GM20431 (cell line): ENCODE results near the gene ANKS1B.

ENCODE experiments used
- in situ Hi-C: fragments of 300-500 bp; cut with MseI, MboI; formaldehyde crosslinking; loops from one replicate; pipeline ENCODE4 v1.15.0; 2020; ENCODE audit warnings: low sequenced_read_pairs; ENCODE audit not compliant: unreplicated experiment

Gene ANKS1B

DNA sequence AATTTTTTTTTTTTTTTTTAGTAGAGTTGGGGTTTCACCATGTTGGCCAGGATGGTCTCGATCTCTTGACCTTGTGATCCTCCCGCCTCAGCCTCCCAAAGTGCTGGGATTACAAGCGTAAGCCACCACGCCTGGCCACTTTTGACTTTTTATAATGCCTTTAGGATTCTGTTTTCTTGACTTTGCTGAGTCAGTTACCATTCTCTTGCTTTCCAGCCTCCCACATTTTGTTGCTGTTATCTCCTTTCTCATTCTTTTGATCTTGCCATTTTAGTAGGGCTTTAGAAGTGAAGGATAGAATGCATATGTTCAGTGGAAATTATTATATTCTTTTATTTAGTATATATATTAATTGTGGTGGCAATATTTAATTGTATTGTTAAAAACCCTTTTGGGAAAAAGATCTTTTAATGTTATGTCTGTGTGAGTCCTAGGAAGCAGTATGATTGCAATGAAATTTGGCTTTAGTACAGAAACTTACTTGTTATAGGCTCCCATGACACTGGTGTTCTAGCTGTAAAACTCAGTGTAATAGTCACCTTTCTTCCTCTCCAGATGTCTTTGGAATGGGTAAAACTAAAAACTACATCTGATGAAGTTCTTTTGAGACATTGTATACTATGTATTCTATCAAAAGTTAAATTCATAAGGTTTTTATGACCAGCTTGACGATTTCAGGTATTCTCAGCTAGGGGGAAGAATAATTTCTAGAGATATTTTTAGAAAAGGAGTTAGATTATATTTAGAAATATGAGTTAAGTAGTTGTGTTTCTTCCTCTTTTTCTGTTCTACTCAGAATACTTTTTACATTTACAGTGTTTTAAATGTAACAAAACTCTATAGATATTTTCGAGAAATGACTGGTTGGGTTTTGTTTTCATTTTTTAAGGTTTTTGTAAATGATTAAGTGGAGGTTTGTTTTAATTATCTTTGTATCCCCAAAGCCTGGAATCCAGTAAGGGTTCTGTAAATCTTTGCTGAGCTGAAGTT is 1264.9 kb downstream of the ANKS1B start:
- in situ Hi-C loops, result loop anchor here (25.0 kb wide), 1 partner anchor 267 kb away; no protein-coding TSS in a partner anchor

DNA sequence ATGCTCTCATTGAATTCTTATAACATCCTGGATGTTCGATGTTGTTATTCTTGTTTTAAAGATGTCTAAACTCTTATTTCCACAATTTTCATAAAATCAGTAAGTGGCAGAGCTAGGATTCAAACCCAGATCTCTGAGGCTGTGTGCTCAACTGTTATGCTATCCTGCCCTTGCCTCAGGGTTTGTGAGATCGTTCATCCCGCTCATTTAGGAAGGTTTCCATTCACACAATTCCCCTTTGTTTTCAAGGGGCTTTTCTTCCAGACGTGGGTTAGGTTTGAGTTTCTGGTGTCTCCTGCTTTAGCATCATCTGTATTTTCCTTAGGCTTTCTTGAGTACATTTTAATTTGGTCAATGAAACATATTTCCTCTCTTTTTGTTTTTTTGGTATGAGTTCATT is 1270.3 kb downstream of the ANKS1B start:
- in situ Hi-C loops, result loop anchor here (25.0 kb wide), 1 partner anchor 273 kb away; no protein-coding TSS in a partner anchor

DNA sequence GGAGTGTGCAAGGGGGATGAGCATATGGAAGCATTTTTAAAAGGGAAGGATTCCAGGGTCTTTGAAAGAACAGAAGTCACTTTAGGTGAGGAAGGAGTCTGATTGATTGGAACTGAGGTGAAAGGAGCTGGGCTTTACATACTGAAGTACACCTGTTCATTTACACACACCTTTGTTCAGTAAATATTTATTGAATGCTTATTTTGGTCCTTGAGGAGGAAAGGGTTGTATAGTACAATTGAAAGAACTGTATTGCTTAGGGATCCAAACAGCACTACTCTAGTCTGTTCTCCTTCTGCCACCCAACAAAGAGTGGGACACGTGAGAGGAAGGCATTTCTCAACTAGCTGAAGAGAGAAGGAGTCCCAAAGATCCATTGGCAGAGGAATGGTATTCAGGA is 1275.7 kb downstream of the ANKS1B start:
- in situ Hi-C loops, result loop anchor here (25.0 kb wide), 1 partner anchor 278 kb away; no protein-coding TSS in a partner anchor

DNA sequence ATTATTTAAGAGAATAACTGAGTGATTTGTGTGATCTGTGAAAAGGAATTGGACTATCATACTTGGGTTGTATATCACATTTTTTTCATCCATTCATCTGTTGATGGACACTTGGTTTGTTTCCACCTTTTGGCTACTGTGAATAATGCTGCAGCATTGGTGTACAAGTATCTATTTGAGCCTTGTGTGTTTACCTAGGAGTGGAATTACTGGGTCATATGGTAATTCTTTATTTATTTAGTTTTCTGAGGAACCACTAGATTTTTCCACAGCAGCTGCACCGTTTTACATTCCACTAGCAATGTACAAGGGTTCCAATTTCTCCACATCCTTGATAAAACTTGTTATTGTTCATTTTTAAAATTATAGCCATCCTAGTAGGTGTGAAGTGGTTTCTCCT is 1283.6 kb downstream of the ANKS1B start:
- in situ Hi-C loops, result loop anchor here (25.0 kb wide), 1 partner anchor 286 kb away; no protein-coding TSS in a partner anchor

DNA sequence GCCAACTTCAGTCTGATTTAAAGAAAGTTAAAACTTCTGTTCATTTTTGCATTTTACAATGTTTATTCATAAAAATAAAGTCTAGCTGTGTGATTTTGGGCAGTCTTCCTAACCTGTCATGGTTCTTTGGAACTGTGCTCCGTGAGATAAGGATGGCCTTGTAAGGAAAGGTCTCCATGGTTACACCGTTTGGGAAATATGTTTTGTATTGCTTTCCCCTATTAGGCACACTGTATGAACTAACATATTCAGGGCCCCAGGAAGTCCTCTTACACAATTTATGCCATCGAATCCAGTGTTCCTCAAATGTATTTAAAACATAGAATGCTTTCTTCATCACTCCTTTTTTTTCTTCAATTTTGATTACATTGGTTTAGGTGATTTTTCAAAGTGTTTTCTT is 1285.2 kb downstream of the ANKS1B start:
- in situ Hi-C loops, result no loop called here

DNA sequence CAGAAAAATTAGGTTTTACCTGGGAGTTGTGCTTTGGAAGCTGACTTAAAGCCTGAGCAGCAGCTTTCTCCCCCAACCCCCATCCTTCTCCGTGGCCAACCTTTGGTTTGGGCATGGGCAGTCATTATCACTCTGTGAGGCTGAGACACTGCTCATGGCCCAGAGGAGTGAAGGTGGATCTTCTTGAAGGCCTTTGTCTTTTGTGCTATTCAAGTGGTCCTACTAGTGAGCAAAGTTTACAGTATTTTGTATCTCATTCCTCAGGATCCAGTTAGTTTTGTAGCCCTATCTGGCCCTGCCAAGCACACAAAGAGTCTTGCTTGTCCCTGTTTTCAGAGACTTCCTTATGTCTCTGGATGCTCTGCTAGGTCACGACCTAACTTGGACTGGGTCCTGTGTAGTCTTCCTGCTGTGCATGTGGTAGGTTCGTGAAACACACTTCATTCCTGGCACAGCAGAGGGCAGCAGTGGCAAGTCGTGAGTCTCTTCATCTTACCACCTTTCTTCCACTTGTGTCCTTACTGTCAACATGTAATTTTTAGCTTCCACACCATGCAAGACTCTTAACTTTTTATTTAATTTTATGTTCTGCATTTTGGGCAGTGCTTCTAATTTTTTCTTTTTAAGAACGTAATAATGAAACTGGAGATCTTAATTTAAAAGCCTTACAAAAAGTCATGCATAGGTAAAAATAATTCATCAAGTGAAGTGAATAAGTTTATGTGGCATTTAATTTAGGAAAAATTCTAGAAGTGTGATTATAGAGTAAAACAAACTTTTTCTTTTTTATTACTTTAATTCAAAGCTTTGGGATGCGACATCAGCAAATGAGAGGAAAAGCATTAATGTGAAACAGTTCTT is 1285.9 kb downstream of the ANKS1B start:
- in situ Hi-C loops, result no loop called here

DNA sequence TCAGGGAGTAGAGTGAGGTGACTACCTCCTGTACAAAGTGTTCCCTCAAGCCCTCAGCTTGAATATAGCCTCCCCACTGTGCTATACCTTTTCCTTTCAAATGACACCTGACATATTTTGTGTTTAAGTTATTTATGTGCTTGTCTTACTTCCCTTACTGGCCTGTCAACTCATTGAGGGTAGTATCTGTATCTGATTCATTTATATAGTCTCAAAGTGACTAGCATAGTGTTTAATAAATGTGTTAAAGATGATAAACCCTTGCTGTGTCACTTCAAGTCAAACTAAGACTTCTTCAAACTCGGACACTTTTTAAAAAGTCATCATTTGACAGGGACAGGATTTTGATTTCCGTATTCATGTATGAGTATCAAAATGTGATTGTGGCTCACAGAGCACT is 1287.5 kb downstream of the ANKS1B start:
- in situ Hi-C loops, result no loop called here

DNA sequence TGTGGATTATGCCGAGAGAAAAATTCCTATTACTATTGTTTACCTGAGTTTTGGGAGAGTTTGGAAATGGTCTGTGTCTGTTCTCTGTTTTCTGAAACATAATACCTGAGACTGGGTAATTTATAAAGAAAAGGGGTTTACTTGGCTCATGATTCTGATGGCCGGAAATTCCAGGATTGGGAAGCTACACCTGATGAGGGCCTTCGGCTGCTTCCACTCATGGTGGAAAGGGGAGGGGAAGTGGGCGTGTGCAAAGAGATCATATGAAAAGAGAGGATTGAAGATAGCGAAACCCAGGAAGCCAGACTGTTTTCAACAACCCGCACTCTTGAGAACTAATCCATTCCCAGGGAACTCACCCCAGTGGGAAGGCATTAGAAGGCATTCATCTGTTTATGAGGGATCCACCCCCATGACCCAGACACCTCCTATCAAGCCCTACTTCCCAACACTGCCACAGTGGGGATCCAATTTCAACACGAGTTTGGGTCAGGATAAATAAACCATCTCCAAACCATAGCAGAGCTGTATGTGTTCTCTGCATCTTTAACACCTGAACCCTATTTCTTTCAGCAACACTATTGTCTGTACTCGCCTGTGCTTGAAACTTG is 1288.6 kb downstream of the ANKS1B start:
- in situ Hi-C loops, result no loop called here

DNA sequence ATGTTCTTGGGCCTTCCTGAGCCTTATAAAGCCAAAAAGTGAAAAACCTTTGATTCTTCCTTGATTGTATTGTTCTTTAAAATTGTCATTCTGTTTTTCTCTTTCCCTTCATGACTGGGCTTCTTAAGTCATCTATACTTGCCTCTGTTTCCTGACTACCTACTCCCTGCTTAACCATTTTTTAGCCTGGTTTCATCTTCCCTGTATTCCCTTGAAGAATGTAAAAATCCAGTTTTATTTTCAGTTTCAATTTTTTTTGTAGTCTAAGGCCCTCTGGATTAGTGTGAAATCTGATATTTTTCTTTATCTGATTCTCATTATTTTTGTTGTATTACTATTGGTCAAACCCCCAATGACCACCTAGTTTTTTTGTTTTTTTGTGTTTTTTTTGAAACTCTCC is 1293.4 kb downstream of the ANKS1B start:
- in situ Hi-C loops, result no loop called here

DNA sequence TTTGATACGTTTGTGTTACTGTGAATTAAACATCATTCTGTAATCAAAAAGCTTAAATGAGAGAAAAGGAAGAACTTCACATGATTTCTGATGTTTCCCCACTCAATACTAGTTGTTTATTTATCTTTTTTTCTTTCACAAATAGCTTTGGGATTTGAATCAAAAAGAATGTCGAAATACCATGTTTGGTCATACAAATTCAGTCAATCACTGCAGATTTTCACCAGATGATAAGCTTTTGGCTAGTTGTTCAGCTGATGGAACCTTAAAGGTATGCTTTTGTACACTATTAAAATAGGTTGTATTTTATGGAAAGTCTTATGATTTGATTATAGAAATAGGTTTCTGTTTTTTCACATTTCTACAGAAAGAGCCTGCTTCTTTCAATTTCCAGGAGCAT is 1298.1 kb downstream of the ANKS1B start:
- in situ Hi-C loops, result no loop called here
